Kidney epithelial cell (primary cell): ENCODE data around the gene GPR42. TPM values are rescaled to one million over a fixed set of nuclear protein-coding genes. Genes with fewer than 3 reads are reported as not detected.

Source experiments
- DNase-seq: peaks from one replicate; pipeline ENCODE4 v3.0.0-alpha.2; 2010; ENCODE audit warnings: low read depth
- H3K27me3 ChIP-seq: 2 replicates; pipeline ENCODE4 v1.6.0; 2011; ENCODE audit warnings: low read length; ENCODE audit not compliant: control insufficient read depth, insufficient read depth
- H3K36me3 ChIP-seq: 2 replicates; pipeline ENCODE4 v1.5.1; 2011; ENCODE audit warnings: low read length; ENCODE audit not compliant: control insufficient read depth, insufficient read depth
- H3K4me3 ChIP-seq: 2 replicates; pipeline ENCODE4 v1.5.1; 2011; ENCODE audit warnings: low read depth, mild to moderate bottlenecking, control low read depth, low read length
- CTCF ChIP-seq: IDR thresholded peaks from 2 replicates; pipeline ENCODE4 v1.5.1; 2011; ENCODE audit warnings: mild to moderate bottlenecking, moderate library complexity, low read length, control low read depth, inconsistent platforms; ENCODE audit not compliant: insufficient read depth, poor library complexity, severe bottlenecking
- total RNA-seq: library from RNA; depleted of rRNA; stranded (reverse); fragments of >200 nt; gene quantifications from 2 replicates; pipeline ENCODE4 v1.2.3, GENCODE V29; 2015

The GPR42 gene
- total RNA-seq, 1 donor from 2014 or later = not detected

GRCh38 chr19:35416331-35416730, 45.5 kb downstream of the GPR42 start:
- Histone ChIP-seq H3K4me3 (no peak overlapping the region), H3K27me3 (no peaks in the 10 kb centered on the region), H3K36me3 (no peaks in the 10 kb centered on the region)
- TF ChIP-seq CTCF = no peak
- no peak for DNase-seq

DNA sequence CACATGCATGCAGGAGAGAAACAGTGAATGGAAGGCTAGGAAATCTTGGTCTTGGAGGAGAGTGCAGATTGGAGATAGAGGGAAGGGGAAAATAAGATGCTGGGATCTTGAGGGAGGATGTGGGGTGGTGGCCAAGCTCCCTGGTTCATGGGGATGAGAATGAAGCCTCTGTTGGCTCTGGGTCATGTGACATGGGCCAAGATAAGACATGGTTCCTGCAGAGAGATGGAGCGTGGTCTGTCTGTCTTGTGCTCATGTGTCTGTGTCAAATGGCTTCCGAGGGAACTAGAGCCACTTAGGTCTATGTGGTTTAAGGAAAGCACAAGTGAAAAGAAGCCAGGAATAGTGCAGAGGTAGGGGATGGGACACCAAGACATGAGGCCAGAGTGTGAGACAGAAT, 46.4 kb downstream of the GPR42 start:
- no peak for TF ChIP-seq CTCF
- no peak for DNase-seq
- H3K4me3 ChIP-seq = no peak overlapping the region

DNA sequence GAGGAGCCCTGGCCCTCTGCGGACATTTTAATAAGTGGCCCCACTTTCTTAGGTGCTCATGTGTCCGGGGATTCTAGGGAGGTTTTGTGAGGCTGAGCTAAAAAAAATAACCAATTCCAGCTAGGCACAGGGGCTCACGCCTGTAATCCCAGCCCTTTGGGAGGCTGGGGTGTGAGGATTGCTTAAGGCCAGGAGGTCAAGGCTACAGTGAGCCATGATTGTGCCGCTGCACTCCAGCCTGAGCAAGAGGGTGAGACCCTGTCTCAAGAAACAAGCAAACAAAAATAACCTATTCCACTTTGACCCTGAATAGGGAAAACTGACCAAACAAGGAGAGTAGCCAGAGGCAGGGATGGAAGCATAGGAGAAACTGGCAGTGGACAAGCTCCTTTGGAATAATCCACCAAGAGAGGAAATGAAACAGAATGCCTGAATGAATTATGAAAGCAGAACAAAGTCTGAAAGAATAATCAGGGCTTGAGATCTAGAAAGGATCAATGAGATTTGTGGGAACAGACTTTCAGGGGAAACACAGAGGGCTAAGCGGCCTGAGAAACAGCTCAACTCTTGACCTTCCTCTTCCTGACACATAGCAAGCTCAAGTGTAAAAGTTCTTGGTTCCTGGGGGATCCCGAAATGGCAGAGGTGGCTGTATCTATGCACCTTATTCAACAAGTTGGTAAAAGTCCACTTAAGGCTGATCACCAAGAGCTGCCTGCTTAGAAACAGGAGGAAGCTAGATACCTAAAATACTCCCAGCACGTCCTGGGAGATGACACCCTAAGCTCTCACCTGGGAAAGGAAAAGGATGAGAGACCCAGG, 47.1 kb downstream of the GPR42 start:
- TF ChIP-seq CTCF = no peak
- DNase-seq = no peak
- Histone ChIP-seq H3K4me3 (no peak overlapping the region), H3K27me3 (no peaks in the 10 kb centered on the region), H3K36me3 (no peaks in the 10 kb centered on the region)

More for the DNA sequence above, 46.4 kb downstream of the GPR42 start:
- Histone ChIP-seq H3K36me3 (no peaks in the 10 kb centered on the region), H3K27me3 (no peaks in the 10 kb centered on the region)

DNA sequence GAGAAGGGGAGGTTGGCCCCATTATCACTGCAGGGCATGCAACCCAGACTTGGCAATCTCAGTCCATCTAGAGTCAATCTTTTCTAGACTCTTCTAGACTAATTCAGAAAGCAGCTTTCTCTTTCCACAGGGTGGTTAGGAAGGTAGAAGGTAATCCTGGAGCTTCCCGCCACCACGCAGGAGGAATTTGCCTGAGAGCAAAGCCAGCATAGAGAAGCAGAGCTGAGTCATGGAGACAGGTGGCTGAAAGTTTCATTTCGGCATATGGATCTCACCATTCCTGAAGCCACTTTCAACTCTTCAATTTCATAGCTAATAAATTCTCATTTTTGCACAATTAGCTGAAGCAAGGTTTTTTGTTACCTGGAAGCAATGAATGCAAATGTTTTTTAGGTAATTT, 48.2 kb downstream of the GPR42 start:
- H3K4me3 ChIP-seq = no peak overlapping the region
- TF ChIP-seq CTCF = no peak

DNA sequence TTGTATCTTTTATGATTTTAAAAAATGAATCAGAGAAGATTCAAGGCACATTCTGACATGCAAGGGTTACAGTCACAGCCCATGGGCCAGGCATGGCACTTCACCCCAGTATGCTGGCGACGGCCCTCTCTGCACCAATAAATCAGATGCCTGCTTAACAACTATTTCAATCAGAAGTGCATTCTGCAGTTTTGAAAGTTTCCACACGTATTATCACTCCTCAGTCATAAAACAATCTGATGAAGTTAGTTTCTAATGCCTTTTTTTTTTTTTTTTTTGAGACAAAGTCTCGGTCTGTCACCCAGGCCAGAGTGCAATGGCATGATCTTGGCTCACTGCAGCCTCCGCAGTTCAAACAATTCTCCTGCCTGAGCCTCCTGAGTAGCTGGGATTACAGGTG, 48.9 kb downstream of the GPR42 start:
- no peaks in the 10 kb centered on the region for H3K27me3 ChIP-seq
- no peak for DNase-seq
- no peak for TF ChIP-seq CTCF
- no peaks in the 10 kb centered on the region for H3K36me3 ChIP-seq
- no peak overlapping the region for H3K4me3 ChIP-seq

More for the DNA sequence above, 48.2 kb downstream of the GPR42 start:
- Histone ChIP-seq H3K27me3 (no peaks in the 10 kb centered on the region), H3K36me3 (no peaks in the 10 kb centered on the region)
- DNase-seq = no peak

DNA sequence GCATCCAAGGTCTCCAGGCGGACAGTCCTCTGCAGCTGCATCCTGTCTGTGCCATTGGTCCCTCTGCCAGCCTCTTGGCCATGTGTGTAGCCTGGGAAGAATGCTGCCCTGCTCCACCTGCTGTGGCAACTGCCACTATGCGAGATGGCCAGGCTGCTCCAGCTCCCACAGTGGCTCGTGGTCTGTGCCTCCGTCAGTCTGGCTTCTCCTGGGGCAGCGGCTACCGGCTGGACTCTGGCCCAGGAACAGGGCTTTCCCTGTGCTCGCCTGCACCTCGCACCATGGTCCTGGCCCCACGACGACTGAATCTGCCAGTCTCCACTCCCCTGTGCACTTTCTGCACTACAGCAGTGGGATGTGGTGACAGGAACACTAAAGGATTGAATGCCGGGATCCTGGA, 50.5 kb downstream of the GPR42 start:
- no peak for DNase-seq
- Histone ChIP-seq H3K27me3 (no peaks in the 10 kb centered on the region), H3K4me3 (no peak overlapping the region), H3K36me3 (no peaks in the 10 kb centered on the region)
- no peak for TF ChIP-seq CTCF
